ENCODE data around the gene CNST. TPM values are rescaled to one million over a fixed set of nuclear protein-coding genes. Genes with fewer than 3 reads are reported as not detected.
"Not testable (repeated sequence)": the region's sequence is repeated elsewhere in the genome, so short reads cannot be mapped to it uniquely, and the experiment has no call there.

CNST gene
- total RNA-seq, 2 donors from 2014 or later: 28.0 to 30.4 TPM

DNA sequence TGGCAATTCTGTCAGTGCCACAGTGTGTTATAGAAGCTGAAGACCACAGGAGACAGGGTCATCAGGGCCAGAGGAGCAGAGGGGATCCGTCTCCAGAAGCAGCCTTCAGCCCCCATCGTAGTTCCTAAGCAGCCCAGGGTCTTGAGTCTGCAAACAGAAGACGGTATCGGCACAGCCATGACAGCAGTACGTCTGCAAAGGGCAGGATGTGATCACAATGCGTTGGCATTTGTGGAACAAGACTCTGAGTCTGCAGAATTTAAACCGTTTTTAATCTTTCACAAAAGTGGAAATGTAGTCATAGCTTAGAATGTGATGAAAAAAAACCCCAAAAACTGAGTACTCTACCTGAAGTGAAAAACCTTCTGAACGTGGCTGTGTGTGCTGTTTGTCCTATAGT lies 113.9 kb downstream of the CNST start:
- no peaks in the 10 kb centered on the region for H3K27me3 Mint-ChIP-seq (ENCODE audit: low read depth)
- ATAC-seq (replicated peaks in 1 of 2): no peak
- H3K36me3 Mint-ChIP-seq (ENCODE audit: insufficient read depth in 2 of 2): no peaks in the 10 kb centered on the region
- H3K4me3 Mint-ChIP-seq: no peak overlapping the region
- H3K27ac Mint-ChIP-seq: no peak overlapping the region
- no peaks in the 10 kb centered on the region for H3K4me1 Mint-ChIP-seq (ENCODE audit: low read depth)
- peaks cover 0 to under 1% of the 10 kb centered on the region in 2 donors for H3K9me3 Mint-ChIP-seq
- no peak for DNase-seq

DNA sequence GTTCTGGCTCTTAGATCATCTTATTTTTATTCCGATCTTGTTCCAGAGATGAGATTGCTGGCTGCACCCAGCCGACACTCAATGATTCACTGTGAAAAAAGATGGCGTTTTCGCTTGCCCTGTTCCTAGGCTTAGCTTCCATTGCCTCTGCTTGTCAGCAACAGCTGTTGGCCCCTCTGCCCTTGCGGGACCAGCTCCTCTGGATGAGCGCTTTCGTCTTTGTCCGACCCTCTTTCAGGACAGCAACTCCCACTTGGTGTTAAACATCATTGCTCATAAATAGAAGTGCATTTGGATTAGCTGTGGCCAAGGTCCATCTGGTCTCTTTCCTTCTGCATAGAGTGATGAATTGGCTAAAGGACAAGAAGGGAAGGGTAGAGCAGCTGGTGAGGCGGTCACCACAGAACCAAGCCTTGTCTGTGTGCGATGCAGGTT lies 114.5 kb downstream of the CNST start:
- no peak overlapping the region for H3K27ac Mint-ChIP-seq
- no peaks in the 10 kb centered on the region for H3K9me3 Mint-ChIP-seq
- DNase-seq (no peak), ATAC-seq (replicated peaks in 1 of 2) (no peak)
- H3K4me3 Mint-ChIP-seq: no peak overlapping the region
- H3K27me3 Mint-ChIP-seq (ENCODE audit: low read depth): no peaks in the 10 kb centered on the region
- H3K4me1 Mint-ChIP-seq (ENCODE audit: low read depth): no peaks in the 10 kb centered on the region
- H3K36me3 Mint-ChIP-seq (ENCODE audit: insufficient read depth in 2 of 2): no peaks in the 10 kb centered on the region

DNA sequence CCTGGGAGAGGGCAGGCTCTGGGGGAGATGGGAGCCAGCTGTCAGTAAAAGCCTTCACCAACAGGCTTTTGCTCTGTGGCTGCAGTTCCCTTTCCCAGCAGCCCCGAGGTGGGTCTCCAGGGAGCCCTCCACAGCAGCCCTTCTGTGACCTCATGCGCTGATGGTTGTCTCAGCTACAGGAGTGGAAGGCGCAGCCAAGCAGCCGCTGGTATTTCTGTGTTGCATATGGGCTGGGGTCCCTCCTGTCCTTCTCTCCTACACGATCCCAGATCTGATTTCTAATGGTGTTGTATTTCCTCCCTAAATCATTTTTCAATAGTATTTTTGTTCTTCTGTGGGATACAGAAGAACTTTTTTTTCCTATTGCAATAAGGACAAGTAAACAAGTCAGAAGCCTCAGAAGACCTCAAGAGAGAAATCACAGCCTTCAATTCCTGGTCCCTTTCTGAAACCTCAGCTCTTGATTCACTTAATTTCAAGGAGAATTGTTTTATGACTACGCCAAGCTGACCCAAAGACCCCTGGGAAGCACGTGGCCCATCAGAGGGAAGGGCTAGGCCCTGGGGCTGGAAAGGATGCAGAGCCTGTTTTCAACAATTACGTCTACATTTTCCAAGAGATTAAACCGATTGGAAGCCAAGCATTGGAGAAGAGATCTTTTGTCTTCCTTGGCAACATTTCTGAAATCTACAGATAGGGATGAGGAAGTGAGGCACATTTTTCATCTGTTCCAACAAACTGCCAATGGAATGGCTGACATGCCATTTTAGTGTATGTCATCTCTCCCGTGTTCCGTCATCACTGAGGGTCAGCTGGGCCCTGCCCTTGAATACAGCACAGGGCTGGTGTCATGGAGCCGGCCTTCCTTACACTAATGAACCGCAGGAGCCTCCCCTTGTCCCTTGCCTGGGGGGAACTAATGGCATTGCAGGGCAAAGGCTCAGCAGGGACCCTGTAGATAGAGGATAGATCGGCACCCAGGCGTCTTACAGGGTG lies 115.9 kb downstream of the CNST start:
- Mint-ChIP-seq H3K4me1 (ENCODE audit: low read depth) (no peaks in the 10 kb centered on the region), H3K27ac (no peak overlapping the region), H3K9me3 (no peaks in the 10 kb centered on the region), H3K4me3 (no peak overlapping the region), H3K36me3 (ENCODE audit: insufficient read depth in 2 of 2) (no peaks in the 10 kb centered on the region), H3K27me3 (ENCODE audit: low read depth) (no peaks in the 10 kb centered on the region)
- no peak for DNase-seq
- no peak for ATAC-seq (replicated peaks in 1 of 2)

DNA sequence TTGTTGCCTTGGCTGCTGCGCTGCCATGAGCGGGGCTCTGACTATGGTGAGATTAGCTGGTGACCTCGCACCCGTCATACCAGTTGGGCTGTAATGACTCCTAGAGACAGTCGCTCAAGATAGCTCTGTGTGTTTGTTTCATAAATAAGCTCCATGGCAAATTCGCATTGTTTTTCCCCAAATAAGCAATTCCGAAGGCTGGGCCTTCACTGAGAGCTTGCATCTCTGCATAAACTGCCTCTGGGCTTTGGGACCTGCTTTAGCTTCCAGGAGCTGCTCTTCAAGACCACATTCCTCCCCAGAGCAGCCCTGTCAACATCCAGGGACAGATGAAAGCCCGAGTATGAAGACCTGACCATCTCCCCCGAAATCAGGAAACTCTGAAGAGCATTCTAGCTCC lies 117.3 kb downstream of the CNST start:
- Mint-ChIP-seq H3K27me3 (ENCODE audit: low read depth) (no peaks in the 10 kb centered on the region), H3K36me3 (ENCODE audit: insufficient read depth in 2 of 2) (no peaks in the 10 kb centered on the region), H3K4me1 (ENCODE audit: low read depth) (no peaks in the 10 kb centered on the region), H3K9me3 (no peaks in the 10 kb centered on the region), H3K4me3 (no peak overlapping the region), H3K27ac (no peak overlapping the region)
- ATAC-seq (replicated peaks in 1 of 2) (no peak), DNase-seq (no peak)

DNA sequence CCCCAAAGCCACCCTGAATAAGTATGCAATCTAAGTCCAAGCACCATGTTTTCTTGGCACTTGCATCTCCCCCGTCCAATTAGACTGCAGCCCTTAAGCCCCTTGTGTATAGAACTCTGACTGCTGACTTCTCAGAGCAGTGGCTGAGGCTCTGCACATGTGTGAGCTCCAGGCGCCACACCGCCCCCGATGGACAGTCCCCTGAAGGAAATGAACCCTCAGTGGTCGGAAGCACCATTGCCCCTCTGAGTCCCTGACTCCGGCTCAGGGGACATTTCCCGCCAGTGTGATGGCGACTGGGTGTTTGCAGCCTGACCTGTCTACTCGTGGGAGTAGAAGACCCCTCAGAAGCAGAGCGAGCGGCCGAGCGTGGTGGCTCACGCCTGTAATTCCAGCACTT lies 120.7 kb downstream of the CNST start:
- no peak for ATAC-seq (replicated peaks in 1 of 2)
- no peak for DNase-seq
- Mint-ChIP-seq H3K9me3 (no peaks in the 10 kb centered on the region), H3K36me3 (ENCODE audit: insufficient read depth in 2 of 2) (no peaks in the 10 kb centered on the region), H3K27me3 (ENCODE audit: low read depth) (no peaks in the 10 kb centered on the region), H3K27ac (no peak overlapping the region), H3K4me1 (ENCODE audit: low read depth) (peaks cover 9% of the 10 kb centered on the region), H3K4me3 (no peak overlapping the region)

DNA sequence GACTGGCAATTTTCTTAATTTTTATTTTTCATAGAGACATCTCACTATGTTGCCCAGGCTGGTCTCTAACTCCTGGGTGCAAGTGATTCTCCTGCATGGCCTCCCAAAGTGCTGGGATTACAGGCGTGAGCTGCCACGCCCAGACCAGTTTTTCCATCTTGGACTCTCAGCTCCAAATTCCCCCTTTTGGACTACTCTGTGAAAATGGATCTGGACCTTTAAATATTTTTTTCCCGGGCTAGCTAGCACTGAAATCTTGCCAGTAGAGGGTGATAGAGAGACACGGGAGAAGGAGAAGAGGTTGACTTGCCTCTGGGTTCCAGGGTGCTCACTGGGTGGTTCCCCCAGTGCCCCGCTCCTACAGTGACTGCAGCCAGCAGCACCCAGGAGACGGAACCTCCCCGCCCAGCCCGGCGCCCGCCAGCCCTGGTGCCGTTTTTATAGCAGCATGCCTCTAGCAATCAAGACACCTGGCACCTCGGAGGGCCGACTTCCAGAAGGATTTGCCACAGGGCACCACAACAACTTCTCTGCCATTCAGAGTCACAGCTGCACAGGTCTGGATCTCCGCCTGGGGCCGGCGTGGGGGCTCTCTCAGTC lies 123.3 kb downstream of the CNST start:
- Mint-ChIP-seq H3K9me3 (peaks cover 1 to 4% of the 10 kb centered on the region in 2 donors), H3K27me3 (ENCODE audit: low read depth) (no peaks in the 10 kb centered on the region), H3K4me1 (ENCODE audit: low read depth) (peaks cover 9% of the 10 kb centered on the region), H3K27ac (no peak overlapping the region), H3K4me3 (peak overlapping the region in 1 of 2 donors; percentile 42), H3K36me3 (ENCODE audit: insufficient read depth in 2 of 2) (peaks cover 3 to 4% of the 10 kb centered on the region in 2 donors)
- DNase-seq (peak; percentile 56 to 62), ATAC-seq (replicated peaks in 1 of 2) (peak; percentile 96)

DNA sequence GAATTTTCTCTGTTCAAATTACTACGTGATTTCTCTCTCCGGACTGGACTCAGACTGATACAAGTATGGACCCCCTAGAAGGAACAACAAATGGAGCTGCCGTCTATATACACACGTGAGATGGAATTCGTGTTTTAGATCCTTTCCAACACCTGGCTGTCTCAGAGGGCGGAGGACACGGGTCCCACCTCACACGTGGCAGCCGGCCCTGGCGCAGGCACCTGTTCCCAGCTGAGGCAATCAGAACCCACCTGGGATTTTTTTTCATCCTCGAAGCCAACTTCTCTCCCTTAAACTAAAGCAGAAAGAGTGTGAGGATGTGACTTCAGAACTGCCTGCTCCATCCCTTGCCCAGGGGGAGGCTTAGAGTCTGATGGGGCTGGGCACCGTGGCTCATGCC lies 123.8 kb downstream of the CNST start:
- Mint-ChIP-seq H3K36me3 (ENCODE audit: insufficient read depth in 2 of 2) (peaks cover 3 to 4% of the 10 kb centered on the region in 2 donors), H3K27ac (no peak overlapping the region), H3K27me3 (ENCODE audit: low read depth) (no peaks in the 10 kb centered on the region), H3K9me3 (peaks cover 1 to 5% of the 10 kb centered on the region in 2 donors), H3K4me3 (no peak overlapping the region), H3K4me1 (ENCODE audit: low read depth) (peaks cover 9% of the 10 kb centered on the region)
- ATAC-seq (replicated peaks in 1 of 2) (no peak), DNase-seq (no peak)

DNA sequence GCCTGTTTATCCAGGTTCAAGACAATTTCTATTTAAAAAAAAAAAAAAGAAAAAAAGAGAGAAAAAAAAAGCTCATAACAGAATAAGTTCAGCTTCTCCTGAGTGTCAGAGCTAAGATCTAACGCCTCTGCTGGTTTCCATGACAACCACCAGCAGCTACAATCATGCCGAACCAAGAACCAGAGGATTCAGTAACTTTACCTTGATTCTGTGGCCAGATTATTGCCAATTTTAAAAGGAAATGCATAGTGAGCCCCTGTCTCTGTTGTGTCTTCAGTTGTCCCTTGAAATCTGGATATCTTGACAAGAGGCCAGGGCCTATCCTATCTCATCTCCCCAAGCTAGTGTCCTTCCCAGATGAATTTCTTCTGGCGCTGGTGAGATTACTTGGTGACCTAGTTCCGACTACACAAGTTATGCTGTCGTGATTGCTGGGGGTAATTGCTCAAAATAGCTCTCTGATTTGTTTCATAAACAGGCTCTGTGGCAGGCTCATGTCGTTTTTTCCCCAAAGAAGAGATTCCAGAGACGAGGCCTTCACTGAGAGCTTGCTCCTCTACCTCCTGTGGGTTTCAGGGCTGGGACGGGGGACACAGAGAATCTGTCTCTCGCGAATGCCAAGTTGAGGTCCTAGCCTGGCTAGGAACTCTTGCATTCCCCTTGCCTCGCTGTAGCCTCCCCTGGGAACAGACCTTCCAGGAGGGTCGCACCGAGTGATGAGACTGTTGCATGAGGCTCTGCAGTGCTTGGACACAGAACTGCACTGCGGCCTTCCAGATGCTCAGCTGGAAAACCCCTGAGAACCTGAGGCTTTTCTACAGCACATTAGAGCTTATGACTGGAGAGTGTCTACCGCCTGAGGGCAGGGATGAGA lies 125.6 kb downstream of the CNST start:
- H3K36me3 Mint-ChIP-seq (ENCODE audit: insufficient read depth in 2 of 2): peaks cover 3 to 4% of the 10 kb centered on the region in 2 donors
- peaks cover 9% of the 10 kb centered on the region for H3K4me1 Mint-ChIP-seq (ENCODE audit: low read depth)
- no peak for DNase-seq
- H3K4me3 Mint-ChIP-seq: no peak overlapping the region
- no peaks in the 10 kb centered on the region for H3K27me3 Mint-ChIP-seq (ENCODE audit: low read depth)
- ATAC-seq (replicated peaks in 1 of 2): no peak
- no peak overlapping the region for H3K27ac Mint-ChIP-seq
- peaks cover 1 to 5% of the 10 kb centered on the region in 2 donors for H3K9me3 Mint-ChIP-seq

DNA sequence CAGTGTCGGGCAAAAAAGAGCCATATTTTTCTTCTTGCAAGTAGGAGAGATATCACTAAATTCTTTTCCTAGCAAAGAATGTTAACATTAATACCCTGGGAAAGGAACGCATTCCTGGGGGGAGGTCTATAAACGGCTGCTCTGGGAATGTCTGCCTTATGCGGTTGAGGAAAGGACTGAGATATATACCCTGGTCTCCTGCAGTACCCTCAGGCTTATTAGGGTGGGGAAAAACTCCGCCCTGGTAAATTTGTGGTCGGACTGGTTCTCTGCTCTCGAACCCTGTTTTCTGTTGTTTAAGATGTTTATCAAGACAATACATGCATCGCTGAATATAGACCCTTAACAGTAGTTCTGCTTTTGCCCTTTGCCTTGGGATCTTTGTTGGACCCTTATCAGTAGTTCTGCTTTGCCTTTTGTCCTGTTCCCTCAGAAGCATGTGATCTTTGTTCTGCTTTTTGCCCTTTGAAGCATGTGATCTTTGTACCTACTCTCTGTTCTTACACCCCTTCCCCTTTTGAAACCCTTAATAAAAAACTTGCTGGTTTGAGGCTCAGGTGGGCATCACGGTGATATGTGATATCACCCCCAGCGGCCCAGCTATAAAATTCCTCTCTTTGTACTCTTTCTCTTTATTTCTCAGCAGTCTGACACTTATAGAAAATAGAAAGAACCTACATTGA lies 128.1 kb downstream of the CNST start:
- not testable (repeated sequence) for H3K4me3 Mint-ChIP-seq; ATAC-seq (replicated peaks in 1 of 2); H3K27ac Mint-ChIP-seq; H3K9me3 Mint-ChIP-seq; DNase-seq; H3K36me3 Mint-ChIP-seq (ENCODE audit: insufficient read depth in 2 of 2); H3K27me3 Mint-ChIP-seq (ENCODE audit: low read depth)
- H3K4me1 Mint-ChIP-seq (ENCODE audit: low read depth): peaks cover 19% of the 10 kb centered on the region

DNA sequence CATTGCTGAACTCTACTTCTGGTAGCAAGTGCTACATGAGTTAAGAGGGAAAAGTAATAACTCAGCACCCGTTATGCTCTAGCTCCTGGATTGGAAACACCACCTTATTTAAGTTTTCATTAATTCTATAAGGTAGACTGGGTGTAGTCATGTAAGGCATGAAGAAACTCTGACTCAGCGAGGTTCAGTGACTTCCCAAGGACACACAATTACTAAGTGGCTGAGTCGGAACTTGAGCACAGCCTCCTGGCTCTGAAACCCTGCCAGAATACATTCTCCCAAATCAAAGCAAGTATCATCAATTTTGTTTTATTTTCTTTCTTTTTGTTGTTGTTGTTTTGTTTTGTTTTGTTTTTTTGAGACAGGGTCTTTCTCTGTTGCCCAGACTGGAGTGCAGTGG lies 128.9 kb downstream of the CNST start:
- no peak for ATAC-seq (replicated peaks in 1 of 2)

DNA sequence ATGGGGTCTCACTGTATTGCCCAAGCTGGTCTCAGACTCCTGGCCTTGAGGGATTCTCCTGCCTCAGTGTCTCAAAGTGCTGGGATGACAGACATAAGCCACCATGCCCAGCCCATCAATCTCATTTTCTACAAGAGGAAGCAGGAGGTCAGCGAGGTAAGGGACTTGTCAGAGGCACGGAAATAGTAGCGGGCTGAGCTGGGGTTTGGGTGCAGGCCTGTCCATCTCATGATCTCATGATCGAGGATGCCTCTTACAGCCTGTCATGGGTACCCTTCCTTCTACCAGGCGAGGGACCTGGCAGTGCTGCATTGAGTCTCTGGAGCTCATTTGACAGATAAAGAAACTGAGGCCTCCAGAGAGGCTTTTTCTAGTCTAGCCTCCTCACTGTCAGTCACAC lies 129.4 kb downstream of the CNST start:
- Mint-ChIP-seq H3K4me3 (no peak overlapping the region), H3K4me1 (ENCODE audit: low read depth) (peaks cover 12% of the 10 kb centered on the region), H3K9me3 (peaks cover 1 to 5% of the 10 kb centered on the region in 2 donors), H3K36me3 (ENCODE audit: insufficient read depth in 2 of 2) (peaks cover 3 to 4% of the 10 kb centered on the region in 2 donors), H3K27ac (no peak overlapping the region), H3K27me3 (ENCODE audit: low read depth) (no peaks in the 10 kb centered on the region)
- DNase-seq (no peak), ATAC-seq (replicated peaks in 1 of 2) (no peak)

More for the DNA sequence above, 128.9 kb downstream of the CNST start:
- Mint-ChIP-seq H3K27ac (no peak overlapping the region), H3K9me3 (peaks cover 1 to 5% of the 10 kb centered on the region in 2 donors), H3K27me3 (ENCODE audit: low read depth) (no peaks in the 10 kb centered on the region), H3K4me3 (no peak overlapping the region), H3K36me3 (ENCODE audit: insufficient read depth in 2 of 2) (peaks cover 3 to 4% of the 10 kb centered on the region in 2 donors), H3K4me1 (ENCODE audit: low read depth) (peaks cover 13% of the 10 kb centered on the region)
- no peak for DNase-seq

DNA sequence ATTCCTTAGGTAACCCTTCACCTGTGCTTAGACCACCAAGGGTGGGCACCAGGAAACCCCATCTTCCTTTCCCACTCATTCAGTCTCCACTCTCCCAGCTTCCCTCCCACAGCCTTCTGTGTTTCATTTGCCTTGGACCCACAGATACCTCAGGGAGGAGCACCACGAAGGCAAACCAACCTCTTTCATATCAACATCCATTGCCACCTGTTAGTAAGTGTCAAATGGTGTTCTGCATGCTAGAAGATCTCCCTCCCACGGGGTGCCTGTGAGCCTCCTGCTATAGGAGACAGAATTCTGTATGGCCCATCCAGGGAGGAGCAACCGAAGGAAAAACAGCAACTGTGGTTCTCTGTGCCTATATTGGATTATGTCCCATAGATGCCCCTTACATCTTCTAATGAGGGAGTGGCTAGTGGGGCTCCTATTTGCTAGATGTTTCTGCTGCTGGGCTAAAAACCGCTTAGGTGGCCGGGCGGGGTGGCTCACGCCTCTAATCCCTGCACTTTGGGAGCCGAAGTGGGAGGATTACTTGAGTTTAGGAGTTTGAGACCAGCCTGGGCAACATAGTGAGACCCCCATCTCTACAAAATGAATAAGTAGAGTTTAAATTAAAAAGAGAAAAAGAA lies 132.3 kb downstream of the CNST start:
- H3K4me1 Mint-ChIP-seq (ENCODE audit: low read depth): peaks cover 12% of the 10 kb centered on the region
- DNase-seq (no peak), ATAC-seq (replicated peaks in 1 of 2) (no peak)
- peak overlapping the region; percentile 51 for H3K27ac Mint-ChIP-seq
- H3K27me3 Mint-ChIP-seq (ENCODE audit: low read depth): peaks cover 1% of the 10 kb centered on the region
- peaks cover 0 to 3% of the 10 kb centered on the region in 2 donors for H3K9me3 Mint-ChIP-seq
- H3K36me3 Mint-ChIP-seq (ENCODE audit: insufficient read depth in 2 of 2): no peaks in the 10 kb centered on the region
- peak overlapping the region; percentile 37 to 62 for H3K4me3 Mint-ChIP-seq
